Glutamatergic neuron (in vitro differentiated cells): ENCODE results near the gene MATCAP1. TPM values are rescaled to one million over a fixed set of nuclear protein-coding genes. Genes with fewer than 3 reads are reported as not detected.

Experiments used
- DNase-seq: peaks from one replicate; pipeline ENCODE4 v3.0.0; 2022
- H3K27ac Mint-ChIP-seq: one replicate; pipeline ENCODE4 v1.8.0; 2020; ENCODE audit warnings: mild to moderate bottlenecking, mixed read lengths, inconsistent platforms; ENCODE audit not compliant: unreplicated experiment
- H3K27me3 Mint-ChIP-seq: one replicate; pipeline ENCODE4 v1.8.0; 2020; ENCODE audit warnings: mild to moderate bottlenecking, moderate library complexity, mixed read lengths, inconsistent platforms; ENCODE audit not compliant: unreplicated experiment
- H3K36me3 Mint-ChIP-seq: one replicate; pipeline ENCODE4 v1.8.0; 2020; ENCODE audit warnings: mild to moderate bottlenecking, mixed read lengths, inconsistent platforms; ENCODE audit not compliant: unreplicated experiment
- H3K4me1 Mint-ChIP-seq: one replicate; pipeline ENCODE4 v1.8.0; 2020; ENCODE audit warnings: mild to moderate bottlenecking, low read depth, mixed read lengths, inconsistent platforms; ENCODE audit not compliant: unreplicated experiment
- H3K4me3 Mint-ChIP-seq: one replicate; pipeline ENCODE4 v1.8.0; 2020; ENCODE audit warnings: mild to moderate bottlenecking, mixed read lengths, inconsistent platforms; ENCODE audit not compliant: unreplicated experiment
- H3K9me3 Mint-ChIP-seq: one replicate; pipeline ENCODE4 v1.8.0; 2020; ENCODE audit warnings: mild to moderate bottlenecking, moderate library complexity, mixed read lengths, inconsistent platforms; ENCODE audit not compliant: unreplicated experiment
- total RNA-seq: library from RNA; stranded (reverse); fragmentation: NEBNext Ultra II Directional; extraction: Animal tissue kit (Norgen Biotek cat#: 25700); gene quantifications from one replicate; pipeline ENCODE4 v1.2.1, GENCODE V29; 2021; ENCODE audit not compliant: unreplicated experiment
- TF ChIP-seq, protein P1 (sequence below): fragments of 200-600 bp; sonication (generic); IDR thresholded peaks from one replicate; pipeline ENCODE4 v1.5.0; 2021; ENCODE audit not compliant: partially characterized antibody, unreplicated experiment

The MATCAP1 gene
- total RNA-seq, 1 donor from 2014 or later = 197 TPM

DNA sequence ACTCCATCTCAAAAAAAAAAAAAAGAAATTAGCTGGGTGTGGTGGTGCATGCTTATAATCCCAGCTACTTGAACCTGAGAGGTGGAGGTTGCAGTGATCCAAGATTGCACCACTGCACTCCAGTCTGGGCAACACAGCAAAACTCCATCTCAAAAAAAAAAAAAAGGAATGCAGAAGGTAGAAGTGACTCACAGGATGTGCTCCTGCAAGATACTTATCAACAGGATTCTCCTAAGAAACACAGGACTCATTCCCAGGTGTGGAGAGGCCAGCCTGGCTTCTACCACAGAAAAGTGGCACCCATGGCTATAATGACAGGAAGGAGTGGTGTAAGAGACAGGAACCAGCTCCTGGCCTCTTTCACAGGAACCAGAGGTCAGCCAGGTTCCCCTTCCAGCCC is 29.0 kb upstream of the MATCAP1 start:
- H3K27me3 Mint-ChIP-seq = peaks cover 14% of the 10 kb centered on the region

DNA sequence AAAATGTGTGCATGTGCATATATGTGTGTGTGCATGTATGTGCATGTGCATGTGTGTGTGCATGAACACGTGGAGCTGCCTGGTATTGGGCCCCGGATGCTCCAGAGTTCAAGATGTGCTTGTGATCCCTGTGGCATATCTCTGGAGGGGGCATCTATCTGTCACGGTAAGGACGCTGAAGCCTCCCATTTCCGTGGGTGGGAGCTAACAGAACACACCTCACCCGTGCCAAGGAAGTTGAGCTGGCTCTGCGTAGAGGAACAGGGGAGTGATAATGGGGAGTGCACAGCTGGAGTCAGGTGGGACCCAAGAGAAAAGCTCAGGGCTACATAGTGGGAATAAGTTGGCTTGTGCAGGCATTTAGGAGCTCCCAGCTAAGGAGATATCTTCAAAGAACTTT is 27.9 kb upstream of the MATCAP1 start:
- H3K27ac Mint-ChIP-seq = no peak overlapping the region

More for the DNA sequence above, 29.0 kb upstream of the MATCAP1 start:
- no peaks in the 10 kb centered on the region for H3K4me1 Mint-ChIP-seq
- no peak overlapping the region for H3K27ac Mint-ChIP-seq
- TF ChIP-seq, protein P1, sequence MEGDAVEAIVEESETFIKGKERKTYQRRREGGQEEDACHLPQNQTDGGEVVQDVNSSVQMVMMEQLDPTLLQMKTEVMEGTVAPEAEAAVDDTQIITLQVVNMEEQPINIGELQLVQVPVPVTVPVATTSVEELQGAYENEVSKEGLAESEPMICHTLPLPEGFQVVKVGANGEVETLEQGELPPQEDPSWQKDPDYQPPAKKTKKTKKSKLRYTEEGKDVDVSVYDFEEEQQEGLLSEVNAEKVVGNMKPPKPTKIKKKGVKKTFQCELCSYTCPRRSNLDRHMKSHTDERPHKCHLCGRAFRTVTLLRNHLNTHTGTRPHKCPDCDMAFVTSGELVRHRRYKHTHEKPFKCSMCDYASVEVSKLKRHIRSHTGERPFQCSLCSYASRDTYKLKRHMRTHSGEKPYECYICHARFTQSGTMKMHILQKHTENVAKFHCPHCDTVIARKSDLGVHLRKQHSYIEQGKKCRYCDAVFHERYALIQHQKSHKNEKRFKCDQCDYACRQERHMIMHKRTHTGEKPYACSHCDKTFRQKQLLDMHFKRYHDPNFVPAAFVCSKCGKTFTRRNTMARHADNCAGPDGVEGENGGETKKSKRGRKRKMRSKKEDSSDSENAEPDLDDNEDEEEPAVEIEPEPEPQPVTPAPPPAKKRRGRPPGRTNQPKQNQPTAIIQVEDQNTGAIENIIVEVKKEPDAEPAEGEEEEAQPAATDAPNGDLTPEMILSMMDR = no peak
- peaks cover 11% of the 10 kb centered on the region for H3K9me3 Mint-ChIP-seq
- no peak overlapping the region for H3K4me3 Mint-ChIP-seq
- H3K36me3 Mint-ChIP-seq = peaks cover 10% of the 10 kb centered on the region
- DNase-seq = no peak

DNA sequence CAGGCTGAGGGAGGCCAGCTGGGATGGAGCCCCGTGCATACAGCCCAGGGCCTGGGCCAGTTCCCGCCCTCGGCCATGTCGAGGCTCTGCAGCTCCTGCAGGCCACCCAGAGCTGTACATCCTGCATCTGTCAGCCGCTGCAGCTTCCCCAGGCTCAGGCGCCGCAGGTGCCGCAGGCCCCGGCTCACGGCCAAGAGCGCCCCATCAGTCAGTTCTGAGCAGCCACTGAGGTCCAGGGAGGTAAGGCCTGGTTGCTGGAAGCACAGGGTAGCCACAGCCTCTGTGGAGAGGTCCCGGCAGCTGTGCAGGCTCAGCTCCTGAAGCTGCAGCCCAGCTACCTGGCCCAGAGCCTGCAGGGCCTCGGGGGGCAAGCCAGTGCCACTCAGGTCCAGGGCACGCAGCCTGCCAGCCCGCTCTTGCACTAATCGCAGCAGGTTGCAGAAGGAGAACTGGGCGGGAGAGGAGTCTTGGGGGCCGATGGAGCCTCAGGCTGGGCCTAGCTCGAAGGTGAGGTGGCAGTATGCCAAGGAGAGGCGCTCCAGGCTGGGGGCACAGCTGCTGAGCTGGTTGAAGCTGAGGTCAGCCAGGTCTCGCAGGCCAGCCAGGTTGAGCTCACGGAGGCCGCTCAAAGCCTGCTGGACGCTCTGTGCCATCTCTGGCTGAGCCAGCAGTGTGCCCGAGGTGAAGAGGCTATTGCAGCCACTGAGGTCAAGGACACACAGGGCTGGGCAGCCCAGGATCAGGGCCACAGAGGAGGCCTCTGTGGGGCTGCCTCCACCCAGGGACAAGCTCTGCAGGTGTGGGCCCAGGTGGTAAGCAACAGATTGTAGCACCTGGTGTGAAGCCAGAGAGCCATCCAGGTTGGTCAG is 26.5 kb upstream of the MATCAP1 start:
- Mint-ChIP-seq H3K9me3 (peaks cover 2% of the 10 kb centered on the region), H3K27me3 (peaks cover 6% of the 10 kb centered on the region), H3K4me3 (no peak overlapping the region), H3K36me3 (no peaks in the 10 kb centered on the region), H3K27ac (no peak overlapping the region), H3K4me1 (no peaks in the 10 kb centered on the region)
- TF ChIP-seq, protein P1 = no peak
- no peak for DNase-seq

More for the DNA sequence above, 27.9 kb upstream of the MATCAP1 start:
- peaks cover 9% of the 10 kb centered on the region for H3K27me3 Mint-ChIP-seq
- H3K36me3 Mint-ChIP-seq = no peaks in the 10 kb centered on the region
- no peaks in the 10 kb centered on the region for H3K4me1 Mint-ChIP-seq
- TF ChIP-seq, protein P1 = no peak
- peaks cover 6% of the 10 kb centered on the region for H3K9me3 Mint-ChIP-seq
- no peak overlapping the region for H3K4me3 Mint-ChIP-seq
- no peak for DNase-seq

DNA sequence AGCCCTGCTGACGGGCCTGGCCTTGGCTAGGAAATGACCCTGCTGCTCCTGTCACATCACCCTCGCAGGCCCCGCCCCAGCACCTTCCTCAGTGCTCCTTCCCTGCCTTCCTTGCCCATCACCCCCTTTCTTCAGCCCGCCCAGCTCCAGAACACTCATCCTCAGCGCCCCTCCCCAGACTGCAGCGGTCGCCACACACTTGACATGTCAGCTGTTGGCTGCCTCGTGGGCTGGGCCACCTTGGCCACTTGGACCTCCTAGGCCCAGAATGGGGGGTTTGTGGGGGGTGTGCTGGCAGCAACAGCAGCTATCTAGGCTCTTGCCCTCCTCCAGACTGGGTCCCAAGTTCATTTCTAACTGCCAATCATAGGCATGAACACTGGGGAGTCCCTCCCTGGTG is 25.8 kb upstream of the MATCAP1 start:
- no peak overlapping the region for H3K4me3 Mint-ChIP-seq
- peaks cover 2% of the 10 kb centered on the region for H3K9me3 Mint-ChIP-seq

More for the DNA sequence above, 25.8 kb upstream of the MATCAP1 start:
- Mint-ChIP-seq H3K27me3 (peaks cover 6% of the 10 kb centered on the region), H3K27ac (no peak overlapping the region), H3K36me3 (no peaks in the 10 kb centered on the region), H3K4me1 (no peaks in the 10 kb centered on the region)
- DNase-seq = no peak
- TF ChIP-seq, protein P1 = no peak
